Activated naive CD8-positive, alpha-beta T cell treated with anti-CD3 and anti-CD28 coated beads, Interleukin-2, amount 50 U/mL, for 16 hours (primary cell): ENCODE results near the gene EGLN2.
"Not testable (repeated sequence)": the region's sequence is repeated elsewhere in the genome, so short reads cannot be mapped to it uniquely, and the experiment has no call there.

Source experiments
- DNase-seq: peaks from one replicate; pipeline ENCODE4 v3.0.0-alpha.2; 2020; ENCODE audit warnings: low read depth, low spot score

The EGLN2 gene

DNA sequence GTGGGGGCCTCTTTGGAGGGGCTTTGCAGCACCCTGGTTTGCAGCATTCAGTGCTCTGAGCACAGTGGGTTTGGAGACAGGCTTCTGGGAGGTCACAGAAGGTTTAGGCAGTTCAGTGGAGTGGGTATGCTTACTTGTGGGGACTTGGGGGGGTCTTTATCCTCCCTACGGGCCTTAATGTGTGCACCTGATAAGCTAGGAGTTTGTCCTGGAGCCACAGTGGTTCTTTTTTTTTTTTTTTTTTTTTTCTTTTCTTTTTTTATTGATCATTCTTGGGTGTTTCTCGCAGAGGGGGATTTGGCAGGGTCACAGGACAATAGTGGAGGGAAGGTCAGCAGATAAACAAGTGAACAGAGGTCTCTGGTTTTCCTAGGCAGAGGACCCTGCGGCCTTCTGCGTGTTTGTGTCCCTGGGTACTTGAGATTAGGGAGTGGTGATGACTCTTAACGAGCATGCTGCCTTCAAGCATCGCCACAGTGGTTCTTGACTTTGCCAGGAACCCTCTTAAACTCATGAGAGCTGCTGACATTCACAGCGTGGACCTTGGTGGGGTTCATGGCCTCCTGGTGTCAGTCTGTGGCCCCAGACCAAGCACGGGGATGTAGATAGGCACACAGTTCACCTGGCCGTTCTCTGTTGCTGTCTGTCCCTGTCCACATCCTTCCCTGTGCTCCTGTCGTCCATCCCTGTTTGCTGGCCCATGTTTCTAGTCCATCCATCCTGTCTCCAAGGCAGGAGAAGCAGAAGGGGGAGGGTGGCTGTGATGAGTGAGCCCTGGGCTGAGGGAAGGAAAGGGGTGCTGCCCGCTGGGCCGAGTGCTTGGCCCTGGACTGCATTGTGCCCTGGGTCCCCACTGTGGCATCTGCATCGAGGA, 2.7 kb downstream of the EGLN2 start:
- DNase-seq: no peak

GRCh38 chr19:40802300-40803169, 3.5 kb downstream of the EGLN2 start:
- DNase-seq: no peak

DNA sequence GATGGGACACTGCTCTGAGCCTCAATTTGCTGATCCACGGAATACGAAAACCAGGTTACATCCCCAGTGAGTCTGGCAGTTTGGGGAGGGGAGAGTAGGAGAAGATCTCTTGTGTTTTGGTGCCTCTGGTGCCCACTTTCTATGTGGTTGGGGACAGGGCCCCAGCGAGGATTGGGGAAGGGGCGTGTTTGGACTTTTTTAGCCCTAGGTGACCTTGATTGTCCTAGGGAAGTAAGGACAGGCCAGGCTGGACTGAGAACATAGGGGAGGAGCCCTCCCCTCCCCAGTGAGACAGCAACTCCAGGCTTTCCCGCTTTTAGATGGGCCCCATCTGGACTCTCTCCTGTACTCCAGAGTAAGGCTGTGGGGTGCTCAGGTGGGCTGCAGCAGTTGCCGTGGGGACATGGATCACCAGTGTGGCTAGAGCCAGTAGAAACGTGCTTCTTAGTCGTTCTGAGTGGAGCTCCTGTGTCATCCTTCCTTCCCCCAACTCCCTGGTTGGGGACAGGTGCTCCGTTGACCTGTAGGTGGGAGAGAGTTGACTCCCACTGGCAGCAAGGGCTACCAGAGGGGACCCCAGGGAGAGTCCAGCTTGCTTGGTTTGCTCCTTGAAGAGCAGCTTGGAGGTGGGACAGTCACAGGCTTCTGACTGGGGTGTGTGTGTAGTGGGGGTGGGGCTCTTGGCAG, 4.3 kb downstream of the EGLN2 start:
- no peak for DNase-seq

- DNase-seq: no peak
These were observed 5.1 kb downstream of the EGLN2 start for GRCh38 chr19:40803857-40804782.

DNA sequence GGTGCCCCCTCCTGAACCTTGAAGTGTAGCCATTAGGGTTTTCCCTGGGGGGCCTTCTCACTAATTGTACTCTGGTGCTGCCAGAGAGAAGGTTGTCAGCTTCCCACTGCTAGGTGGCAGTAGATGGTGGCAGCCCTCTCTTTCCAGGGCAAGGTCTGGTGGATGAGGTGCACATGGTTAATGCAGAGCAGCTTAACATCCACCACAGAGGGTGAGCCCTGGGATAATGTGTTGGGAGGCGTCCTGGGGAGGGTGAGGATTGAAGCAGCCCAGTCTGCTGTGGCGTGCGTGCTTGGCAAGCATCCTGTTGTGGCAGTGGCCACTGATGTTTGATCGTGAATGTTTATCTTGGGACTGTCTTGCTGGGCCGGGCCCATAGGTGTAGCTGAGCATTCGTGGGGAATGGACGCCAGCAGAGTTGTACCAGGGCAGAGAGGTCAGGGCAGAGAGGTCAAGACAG, 5.8 kb downstream of the EGLN2 start:
- DNase-seq: no peak

DNA sequence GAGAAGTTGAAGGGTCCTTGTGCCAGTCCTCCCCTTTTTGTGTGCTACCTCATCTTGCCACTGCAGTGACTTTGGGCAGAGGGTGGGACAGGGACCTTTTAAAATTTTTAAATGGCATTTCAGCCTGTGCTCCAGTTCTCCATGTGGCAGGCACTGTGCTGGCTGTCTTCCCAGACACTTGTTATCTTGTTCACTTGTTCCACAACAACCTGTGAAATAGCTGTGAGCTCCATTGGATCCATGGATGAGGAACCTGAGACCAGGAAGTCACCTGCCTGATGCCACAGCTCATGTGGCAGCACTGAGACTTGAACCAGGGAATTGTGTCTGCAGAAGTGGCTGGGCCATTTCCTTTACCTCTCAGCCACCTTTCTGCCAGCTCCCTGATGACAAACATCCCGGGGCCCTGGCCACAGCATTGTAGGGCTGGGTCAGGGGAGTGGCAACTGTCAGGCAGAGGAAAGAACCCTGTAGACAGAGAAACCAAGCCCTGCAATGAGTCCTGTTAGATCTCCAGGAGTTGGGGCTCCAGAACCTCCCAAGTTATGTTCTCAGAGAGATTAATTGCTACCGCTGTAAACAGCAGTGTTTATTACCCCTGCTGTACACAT, 6.4 kb downstream of the EGLN2 start:
- DNase-seq: no peak

GRCh38 chr19:40806423-40807146, 7.6 kb downstream of the EGLN2 start:
- DNase-seq: peak; percentile 58

GRCh38 chr19:40807147-40808020, 8.4 kb downstream of the EGLN2 start:
- DNase-seq: no peak

GRCh38 chr19:40808021-40808325, 9.0 kb downstream of the EGLN2 start:
- DNase-seq: no peak

- DNase-seq: no peak
These were observed 9.5 kb downstream of the EGLN2 start for GRCh38 chr19:40808497-40808896.

DNA sequence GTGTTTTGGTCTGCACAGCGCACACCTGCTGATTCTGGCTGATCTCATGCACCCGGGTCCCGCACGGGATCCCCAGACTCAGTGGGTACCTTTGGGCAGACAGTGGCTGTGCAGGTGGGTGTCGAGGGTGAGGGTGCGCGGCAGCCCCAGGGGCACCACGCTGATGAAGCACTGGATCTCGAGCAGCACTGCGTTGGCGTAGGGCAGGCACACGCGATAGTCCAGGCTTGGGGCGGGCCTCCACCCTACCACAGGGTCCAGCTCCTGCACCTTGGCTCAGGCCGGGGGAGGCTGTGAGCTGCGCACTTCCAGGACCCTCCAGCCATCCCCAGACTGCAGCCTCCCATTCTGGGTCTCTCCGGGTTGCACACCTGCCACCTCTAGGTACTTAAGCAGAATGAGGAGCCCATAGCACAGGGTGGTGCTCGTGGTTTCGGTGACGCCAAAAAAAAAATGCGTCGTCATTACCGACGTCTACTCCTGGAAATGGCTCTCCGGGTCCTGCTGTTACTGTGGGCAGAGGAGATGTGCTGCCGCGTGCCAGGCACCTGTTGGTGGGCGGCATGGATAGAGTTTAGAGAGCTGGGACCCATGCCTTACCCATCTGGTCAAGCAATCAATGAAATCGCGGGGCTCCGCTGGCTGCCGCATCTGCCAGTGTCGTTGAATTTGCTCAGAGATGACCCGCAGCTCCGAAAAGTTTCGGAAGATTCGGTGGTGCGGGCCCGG, 10.5 kb downstream of the EGLN2 start:
- DNase-seq: no peak

GRCh38 chr19:40810160-40810559, 11.2 kb downstream of the EGLN2 start:
- DNase-seq: no peak

DNA sequence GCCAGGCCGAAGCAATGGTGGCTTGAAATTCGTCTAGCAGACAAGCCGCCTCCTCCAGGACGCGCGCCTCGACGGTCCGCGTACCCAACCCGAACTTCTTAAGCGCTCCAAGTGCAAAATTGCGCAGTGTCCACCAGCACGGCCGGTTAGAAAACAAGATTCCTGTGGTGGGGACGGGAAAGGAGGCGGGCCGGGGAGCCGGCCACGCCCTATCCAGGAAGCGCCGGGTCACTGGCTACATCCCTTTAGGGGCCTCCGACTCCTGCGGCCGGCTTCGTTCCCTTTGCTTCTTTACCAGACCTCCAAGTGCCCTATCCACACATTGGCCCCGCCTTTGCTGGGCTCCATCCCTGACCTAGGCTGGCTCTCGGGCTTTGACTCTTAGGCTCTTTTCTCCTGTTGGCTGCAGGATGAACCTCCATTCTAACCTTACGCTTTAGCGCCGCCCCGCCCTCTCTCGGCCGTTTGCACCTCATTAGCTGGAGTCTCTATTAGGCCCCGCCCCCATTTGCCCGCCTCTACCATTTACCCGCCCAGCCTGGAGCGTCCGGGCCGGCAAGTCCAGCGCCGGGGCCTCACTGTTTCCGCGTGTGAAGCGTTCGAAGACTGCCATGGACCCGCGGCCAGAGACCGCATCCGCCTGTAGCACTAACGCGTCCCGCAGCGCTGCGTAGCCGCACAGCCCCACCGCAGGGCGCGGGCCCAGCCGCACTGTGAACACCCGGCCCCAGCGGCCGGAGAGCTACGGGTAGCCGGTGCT, 11.8 kb downstream of the EGLN2 start:
- not testable (repeated sequence) for DNase-seq

- no peak for DNase-seq
These were observed 12.7 kb downstream of the EGLN2 start for GRCh38 chr19:40811478-40812341.

DNA sequence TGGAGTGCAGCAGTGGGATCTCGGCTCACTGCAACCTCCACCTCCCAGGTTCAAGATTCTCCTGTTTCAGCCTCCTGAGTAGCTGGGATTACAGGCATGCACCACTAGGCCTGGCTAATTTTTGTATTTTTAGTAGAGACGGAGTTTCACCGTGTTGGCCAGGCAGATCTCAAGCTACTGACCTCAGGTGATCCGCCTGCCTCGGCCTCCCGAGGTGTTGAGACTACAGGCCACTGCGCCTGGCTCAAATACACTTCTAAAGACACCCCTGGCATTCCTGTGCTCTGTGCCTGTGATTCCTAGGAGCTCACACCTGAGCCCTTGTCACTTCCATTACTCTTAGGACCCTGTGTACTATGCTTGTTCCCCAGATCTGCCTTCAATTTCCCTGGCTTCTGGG, 13.6 kb downstream of the EGLN2 start:
- DNase-seq: not testable (repeated sequence)

- no peak for DNase-seq
These were observed 14.2 kb downstream of the EGLN2 start for GRCh38 chr19:40813182-40813581.

- DNase-seq: no peak
These were observed 16.2 kb downstream of the EGLN2 start for GRCh38 chr19:40815223-40815622.
